ENCODE measurements around the gene CXCL14. TPM values are rescaled to one million over a fixed set of nuclear protein-coding genes. Genes with fewer than 3 reads are reported as not detected.

The CXCL14 gene
- total RNA-seq, 1 experiment from 2014 or later: not detected

DNA sequence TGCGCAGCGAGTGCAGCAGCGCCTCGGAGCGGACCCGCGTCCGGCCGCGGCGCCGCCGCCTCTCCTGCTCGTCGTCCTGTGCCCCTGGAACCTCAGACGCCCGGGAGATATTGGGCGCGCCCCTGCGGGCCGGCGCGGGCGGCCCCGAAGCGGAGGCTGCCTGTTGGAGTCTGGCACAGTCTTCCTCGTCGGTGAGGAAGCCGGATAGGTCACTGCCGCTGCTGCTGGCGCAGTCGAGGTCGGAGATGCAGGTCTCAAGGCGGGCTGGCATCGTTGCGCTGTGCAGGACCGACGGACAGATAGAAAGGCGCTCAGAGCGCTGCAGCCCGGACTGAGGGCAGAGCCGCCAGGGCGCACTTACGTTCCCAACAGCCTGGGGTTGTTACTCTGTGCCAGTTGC, 43.4 kb downstream of the CXCL14 start:
- Histone ChIP-seq H3K4me3 (ENCODE audit: low read depth, low read length) (no peak overlapping the region), H3K27me3 (replicated peaks; ENCODE audit: control insufficient read depth, insufficient read depth, low read length) (no peaks in the 10 kb centered on the region; the same call in 1 of the 2 replicates), H3K9me3 (no peaks in the 10 kb centered on the region; the same call in 1 of the 2 replicates), H3K4me1 (no peaks in the 10 kb centered on the region), H3K36me3 (ENCODE audit: control insufficient read depth, insufficient read depth, low read length) (no peaks in the 10 kb centered on the region)
- ChIA-PET CTCF (interaction anchor here (1.2 kb wide), 1 partner anchor 18 kb away, joined by 5 read pairs; no protein-coding TSS in a partner anchor), POLR2A (no interaction called here)
- Mint-ChIP-seq H3K4me1 (ENCODE audit: low read depth, unreplicated experiment) (no peaks in the 10 kb centered on the region), H3K9me3 (ENCODE audit: unreplicated experiment) (peaks cover 8% of the 10 kb centered on the region), H3K4me3 (ENCODE audit: unreplicated experiment) (no peak overlapping the region), H3K27ac (ENCODE audit: unreplicated experiment) (no peak overlapping the region), H3K36me3 (ENCODE audit: insufficient read depth, unreplicated experiment) (no peaks in the 10 kb centered on the region), H3K27me3 (ENCODE audit: insufficient read depth, unreplicated experiment) (peaks cover 24% of the 10 kb centered on the region)
- DNase-seq: no peak
- TF ChIP-seq, protein P1, sequence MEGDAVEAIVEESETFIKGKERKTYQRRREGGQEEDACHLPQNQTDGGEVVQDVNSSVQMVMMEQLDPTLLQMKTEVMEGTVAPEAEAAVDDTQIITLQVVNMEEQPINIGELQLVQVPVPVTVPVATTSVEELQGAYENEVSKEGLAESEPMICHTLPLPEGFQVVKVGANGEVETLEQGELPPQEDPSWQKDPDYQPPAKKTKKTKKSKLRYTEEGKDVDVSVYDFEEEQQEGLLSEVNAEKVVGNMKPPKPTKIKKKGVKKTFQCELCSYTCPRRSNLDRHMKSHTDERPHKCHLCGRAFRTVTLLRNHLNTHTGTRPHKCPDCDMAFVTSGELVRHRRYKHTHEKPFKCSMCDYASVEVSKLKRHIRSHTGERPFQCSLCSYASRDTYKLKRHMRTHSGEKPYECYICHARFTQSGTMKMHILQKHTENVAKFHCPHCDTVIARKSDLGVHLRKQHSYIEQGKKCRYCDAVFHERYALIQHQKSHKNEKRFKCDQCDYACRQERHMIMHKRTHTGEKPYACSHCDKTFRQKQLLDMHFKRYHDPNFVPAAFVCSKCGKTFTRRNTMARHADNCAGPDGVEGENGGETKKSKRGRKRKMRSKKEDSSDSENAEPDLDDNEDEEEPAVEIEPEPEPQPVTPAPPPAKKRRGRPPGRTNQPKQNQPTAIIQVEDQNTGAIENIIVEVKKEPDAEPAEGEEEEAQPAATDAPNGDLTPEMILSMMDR (IDR thresholded peaks at IDR 0.05; ENCODE audit: insufficient read depth in 1 of 2, low read depth in 1 of 2, low read length in 1 of 2, severe bottlenecking in 1 of 2, unreplicated experiment in 1 of 2): no peak
- BruUV-seq (replicated peaks): no TSS peak
- intact Hi-C loops (cut with micrococcal nuclease; ENCODE audit: unreplicated experiment): no loop called here

DNA sequence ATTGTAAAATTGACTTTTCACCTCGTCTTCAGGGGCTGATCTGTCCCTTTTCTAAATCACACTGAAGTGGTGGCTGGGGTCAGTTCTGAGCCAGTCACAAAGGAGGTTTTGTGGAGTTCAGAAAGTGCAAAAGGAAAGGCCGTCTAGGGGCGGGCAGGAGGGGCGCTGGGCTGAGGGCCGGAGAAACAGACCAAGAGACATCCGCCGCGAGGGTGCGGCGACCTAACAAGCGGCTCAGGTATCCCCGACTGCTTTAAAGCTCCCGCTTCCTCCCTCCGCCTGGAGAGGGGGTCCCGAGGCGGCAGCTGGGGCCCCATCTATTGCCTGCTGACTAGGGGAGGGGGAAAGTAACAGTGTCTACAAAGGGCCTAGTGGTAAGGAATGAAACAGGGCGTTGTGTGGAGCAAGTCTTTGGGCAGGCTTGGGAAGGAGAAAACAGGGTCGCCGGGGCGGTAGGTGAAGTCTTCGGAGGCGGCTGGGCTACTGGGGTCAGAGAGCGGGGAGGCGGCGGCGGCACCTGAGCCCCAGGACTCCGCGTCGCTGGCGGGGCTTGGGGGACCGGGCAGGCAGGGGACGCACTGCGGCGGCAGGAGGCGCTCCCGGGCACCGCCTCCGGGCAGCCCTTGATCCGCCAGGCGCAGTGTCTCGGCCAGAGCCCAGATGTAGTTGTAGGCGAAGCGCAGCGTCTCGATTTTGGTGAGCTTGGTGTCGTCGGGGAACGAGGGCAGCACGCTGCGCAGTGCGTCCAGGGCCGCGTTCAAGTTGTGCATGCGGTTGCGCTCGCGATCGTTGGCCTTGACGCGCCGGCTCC, 44.0 kb downstream of the CXCL14 start:
- CTCF ChIA-PET: no interaction called here
- peak overlapping the region; percentile 9 for H3K4me3 Mint-ChIP-seq (ENCODE audit: unreplicated experiment)
- Histone ChIP-seq H3K36me3 (ENCODE audit: control insufficient read depth, insufficient read depth, low read length) (no peaks in the 10 kb centered on the region), H3K9me3 (no peaks in the 10 kb centered on the region; the same call in 1 of the 2 replicates), H3K27me3 (replicated peaks; ENCODE audit: control insufficient read depth, insufficient read depth, low read length) (no peaks in the 10 kb centered on the region; the same call in 1 of the 2 replicates), H3K4me1 (no peaks in the 10 kb centered on the region), H3K4me3 (ENCODE audit: low read depth, low read length) (no peak overlapping the region)
- intact Hi-C loops (cut with micrococcal nuclease; ENCODE audit: unreplicated experiment): no loop called here
- H3K9me3 Mint-ChIP-seq (ENCODE audit: unreplicated experiment): peaks cover 11% of the 10 kb centered on the region
- no peaks in the 10 kb centered on the region for H3K36me3 Mint-ChIP-seq (ENCODE audit: insufficient read depth, unreplicated experiment)
- BruUV-seq (replicated peaks): no TSS peak
- peaks cover 29% of the 10 kb centered on the region for H3K27me3 Mint-ChIP-seq (ENCODE audit: insufficient read depth, unreplicated experiment)
- TF ChIP-seq, protein P1 (IDR thresholded peaks at IDR 0.05; ENCODE audit: insufficient read depth in 1 of 2, low read depth in 1 of 2, low read length in 1 of 2, severe bottlenecking in 1 of 2, unreplicated experiment in 1 of 2): no peak
- DNase-seq: no peak
- no peak overlapping the region for H3K27ac Mint-ChIP-seq (ENCODE audit: unreplicated experiment)
- POLR2A ChIA-PET: no interaction called here
- H3K4me1 Mint-ChIP-seq (ENCODE audit: low read depth, unreplicated experiment): no peaks in the 10 kb centered on the region

DNA sequence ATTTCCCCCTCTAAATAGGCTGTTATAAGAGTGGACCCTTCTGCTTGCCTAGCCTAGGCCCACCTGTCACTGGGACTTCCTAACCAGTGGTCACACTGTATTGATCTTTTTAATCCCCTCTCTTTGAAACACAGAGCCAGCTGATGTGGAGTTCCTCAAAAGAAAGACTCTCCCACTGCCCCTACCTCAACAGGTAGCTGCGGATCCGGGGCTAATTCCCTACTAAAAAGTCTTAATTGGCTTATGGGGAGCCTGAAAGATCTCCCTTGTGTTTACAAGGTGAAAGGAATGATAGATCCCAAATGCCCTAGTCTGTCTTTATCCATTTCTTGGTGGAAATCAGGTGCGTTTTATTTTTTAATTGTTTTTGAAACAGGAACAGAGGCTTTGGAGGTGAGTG, 45.0 kb downstream of the CXCL14 start:
- no peak overlapping the region for H3K27ac Mint-ChIP-seq (ENCODE audit: unreplicated experiment)
- H3K27me3 Mint-ChIP-seq (ENCODE audit: insufficient read depth, unreplicated experiment): peaks cover 29% of the 10 kb centered on the region
- ChIA-PET CTCF (interaction anchor here (1.2 to 2.0 kb wide), 2 partner anchors 27 to 68 kb away, joined by 3 to 5 read pairs; no protein-coding TSS in a partner anchor), POLR2A (interaction anchor here (0.6 kb wide), 1 partner anchor 1207 kb away, joined by 3 read pairs; no protein-coding TSS in a partner anchor)
- Histone ChIP-seq H3K4me1 (no peaks in the 10 kb centered on the region), H3K36me3 (ENCODE audit: control insufficient read depth, insufficient read depth, low read length) (no peaks in the 10 kb centered on the region), H3K4me3 (ENCODE audit: low read depth, low read length) (no peak overlapping the region), H3K27me3 (replicated peaks; ENCODE audit: control insufficient read depth, insufficient read depth, low read length) (no peaks in the 10 kb centered on the region; the same call in 1 of the 2 replicates), H3K9me3 (peaks cover 6% of the 10 kb centered on the region)
- DNase-seq: no peak
- H3K4me3 Mint-ChIP-seq (ENCODE audit: unreplicated experiment): no peak overlapping the region
- TF ChIP-seq, protein P1 (IDR thresholded peaks at IDR 0.05; ENCODE audit: insufficient read depth in 1 of 2, low read depth in 1 of 2, low read length in 1 of 2, severe bottlenecking in 1 of 2, unreplicated experiment in 1 of 2): no peak
- intact Hi-C loops (cut with micrococcal nuclease; ENCODE audit: unreplicated experiment): no loop called here
- peaks cover 11% of the 10 kb centered on the region for H3K9me3 Mint-ChIP-seq (ENCODE audit: unreplicated experiment)
- BruUV-seq (replicated peaks): no TSS peak
- H3K36me3 Mint-ChIP-seq (ENCODE audit: insufficient read depth, unreplicated experiment): no peaks in the 10 kb centered on the region
- no peaks in the 10 kb centered on the region for H3K4me1 Mint-ChIP-seq (ENCODE audit: low read depth, unreplicated experiment)
